Measurements from ENCODE around the gene DACH1.

DNA sequence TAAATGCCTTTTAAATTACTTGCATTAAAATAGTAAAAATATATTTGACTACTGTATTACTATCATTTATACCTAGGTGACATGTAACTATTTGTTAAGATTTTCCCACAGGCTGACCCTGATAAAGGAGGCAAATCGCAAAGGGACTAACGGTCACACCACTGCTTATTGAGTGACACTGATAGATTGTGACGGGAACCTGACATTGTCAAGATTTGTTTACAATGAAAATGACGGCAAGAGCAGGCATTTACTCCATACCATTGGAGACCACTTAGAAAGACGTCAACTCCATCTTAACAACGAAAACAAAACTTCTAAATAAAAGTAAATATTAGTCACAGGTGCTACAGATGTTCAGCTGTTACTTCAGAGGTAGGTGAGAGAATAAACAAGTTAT lies 289.0 kb downstream of the DACH1 start:
- TF ChIP-seq EP300 (IDR thresholded peaks at IDR 0.05) (no peak), POLR2AphosphoS5 (IDR thresholded peaks at IDR 0.05) (no peak), POLR2A (IDR thresholded peaks at IDR 0.05) (no peak)
- TF ChIP-seq, protein P1, sequence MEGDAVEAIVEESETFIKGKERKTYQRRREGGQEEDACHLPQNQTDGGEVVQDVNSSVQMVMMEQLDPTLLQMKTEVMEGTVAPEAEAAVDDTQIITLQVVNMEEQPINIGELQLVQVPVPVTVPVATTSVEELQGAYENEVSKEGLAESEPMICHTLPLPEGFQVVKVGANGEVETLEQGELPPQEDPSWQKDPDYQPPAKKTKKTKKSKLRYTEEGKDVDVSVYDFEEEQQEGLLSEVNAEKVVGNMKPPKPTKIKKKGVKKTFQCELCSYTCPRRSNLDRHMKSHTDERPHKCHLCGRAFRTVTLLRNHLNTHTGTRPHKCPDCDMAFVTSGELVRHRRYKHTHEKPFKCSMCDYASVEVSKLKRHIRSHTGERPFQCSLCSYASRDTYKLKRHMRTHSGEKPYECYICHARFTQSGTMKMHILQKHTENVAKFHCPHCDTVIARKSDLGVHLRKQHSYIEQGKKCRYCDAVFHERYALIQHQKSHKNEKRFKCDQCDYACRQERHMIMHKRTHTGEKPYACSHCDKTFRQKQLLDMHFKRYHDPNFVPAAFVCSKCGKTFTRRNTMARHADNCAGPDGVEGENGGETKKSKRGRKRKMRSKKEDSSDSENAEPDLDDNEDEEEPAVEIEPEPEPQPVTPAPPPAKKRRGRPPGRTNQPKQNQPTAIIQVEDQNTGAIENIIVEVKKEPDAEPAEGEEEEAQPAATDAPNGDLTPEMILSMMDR (IDR thresholded peaks at IDR 0.05) = no peak

Measured in suprapubic skin (tissue), 4 donors.